ENCODE results near the gene POC1A. TPM values are rescaled to one million over a fixed set of nuclear protein-coding genes. Genes with fewer than 3 reads are reported as not detected.
"Not testable (repeated sequence)": the region's sequence is repeated elsewhere in the genome, so short reads cannot be mapped to it uniquely, and the experiment has no call there.

Gene POC1A
- total and polyA plus RNA-seq, 2 donors (not counting 3 experiments of a cell fraction or from before 2014, with no cell fraction given), result 14.8 to 19.4 TPM

DNA sequence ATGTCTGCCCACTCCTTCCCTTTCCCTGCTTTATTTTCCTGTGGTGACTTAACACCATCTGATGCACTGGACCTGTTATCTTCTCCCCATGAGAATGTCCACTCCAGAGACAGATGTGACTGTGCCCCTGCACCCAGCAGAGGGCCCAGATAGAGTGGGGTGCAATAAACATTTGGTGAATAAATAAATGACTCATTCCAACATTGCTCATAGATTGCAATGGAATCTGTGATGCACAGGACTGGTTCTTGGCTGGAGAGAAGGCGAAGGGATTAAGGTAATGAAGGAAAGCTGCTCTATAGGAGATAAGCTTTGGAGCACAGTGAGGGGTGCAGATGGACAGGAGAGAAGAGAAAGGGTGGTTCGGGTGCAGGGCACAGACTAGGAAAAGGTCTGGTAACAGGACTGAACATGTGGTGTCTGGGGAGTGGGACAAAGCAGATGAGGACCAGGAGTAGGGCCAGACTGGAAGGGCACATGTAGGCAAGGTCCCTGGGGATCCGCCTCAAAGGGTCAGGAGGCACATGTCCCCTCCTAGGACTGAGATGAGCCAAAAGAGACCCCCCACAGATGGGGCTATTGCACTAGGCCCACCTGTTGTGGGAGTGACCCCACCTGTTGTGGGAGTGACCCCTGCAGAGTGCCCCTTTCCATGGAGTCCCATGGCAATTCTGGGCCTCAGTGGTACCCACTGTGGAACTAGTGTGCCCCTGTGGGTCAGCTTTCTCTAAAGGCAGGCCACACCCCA is 17.5 kb upstream of the POC1A start:
- no peaks in the 10 kb centered on the region for H3K27me3 ChIP-seq (ENCODE audit: control insufficient read depth in 2 of 2, insufficient read depth in 2 of 2, low read length in 2 of 2)
- H3K79me2 ChIP-seq (ENCODE audit: control insufficient read depth, insufficient read depth, low read length), result no peaks in the 10 kb centered on the region
- H4K20me1 ChIP-seq (replicated peaks; ENCODE audit: control insufficient read depth, extremely low read depth, insufficient read depth, low read length), result no peaks in the 10 kb centered on the region
- no peaks in the 10 kb centered on the region for H3K36me3 ChIP-seq (ENCODE audit: control insufficient read depth in 2 of 2, extremely low read depth in 1 of 2, insufficient read depth in 2 of 2, low read length in 2 of 2)
- FAIRE-seq (no peak), DNase-seq (ENCODE audit: low read depth, low spot score) (no peak)
- H3K4me2 ChIP-seq (ENCODE audit: insufficient read depth, low read length), result no peak overlapping the region
- H3K9ac ChIP-seq (replicated peaks; ENCODE audit: extremely low read depth, insufficient read depth, low read length), result no peak overlapping the region
- H3K9me3 ChIP-seq (replicated peaks; ENCODE audit: control insufficient read depth, insufficient read depth, low read length), result no peaks in the 10 kb centered on the region
- H3K4me3 ChIP-seq (replicated peaks in 1 of 3; ENCODE audit: insufficient read depth in 1 of 3, low read depth in 1 of 3, low read length in 3 of 3), result no peak overlapping the region
- TF ChIP-seq, protein P1, sequence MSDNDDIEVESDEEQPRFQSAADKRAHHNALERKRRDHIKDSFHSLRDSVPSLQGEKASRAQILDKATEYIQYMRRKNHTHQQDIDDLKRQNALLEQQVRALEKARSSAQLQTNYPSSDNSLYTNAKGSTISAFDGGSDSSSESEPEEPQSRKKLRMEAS (IDR thresholded peaks at IDR 0.05; ENCODE audit: insufficient read depth, insufficient read length), result no peak
- TF ChIP-seq GATA2 (IDR thresholded peaks at IDR 0.05; ENCODE audit: insufficient read depth, insufficient read length, low read depth, low read length) (no peak), JUN (IDR thresholded peaks at IDR 0.05; ENCODE audit: borderline replicate concordance, insufficient read depth, insufficient read length, low read depth) (no peak), POLR2A (IDR thresholded peaks at IDR 0.05; ENCODE audit: low read depth, low read length) (no peak), FOS (IDR thresholded peaks at IDR 0.05; ENCODE audit: borderline replicate concordance, insufficient read depth, low read length) (no peak), MYC (IDR thresholded peaks at IDR 0.05; ENCODE audit: low read depth, low read length) (no peak), EZH2 (IDR thresholded peaks at IDR 0.05; ENCODE audit: borderline replicate concordance, low read depth, low read length, severe bottlenecking) (no peak), POLR2AphosphoS5 (IDR thresholded peaks at IDR 0.05; ENCODE audit: insufficient read depth, low read depth, low read length) (no peak)
- TF ChIP-seq, protein P2, sequence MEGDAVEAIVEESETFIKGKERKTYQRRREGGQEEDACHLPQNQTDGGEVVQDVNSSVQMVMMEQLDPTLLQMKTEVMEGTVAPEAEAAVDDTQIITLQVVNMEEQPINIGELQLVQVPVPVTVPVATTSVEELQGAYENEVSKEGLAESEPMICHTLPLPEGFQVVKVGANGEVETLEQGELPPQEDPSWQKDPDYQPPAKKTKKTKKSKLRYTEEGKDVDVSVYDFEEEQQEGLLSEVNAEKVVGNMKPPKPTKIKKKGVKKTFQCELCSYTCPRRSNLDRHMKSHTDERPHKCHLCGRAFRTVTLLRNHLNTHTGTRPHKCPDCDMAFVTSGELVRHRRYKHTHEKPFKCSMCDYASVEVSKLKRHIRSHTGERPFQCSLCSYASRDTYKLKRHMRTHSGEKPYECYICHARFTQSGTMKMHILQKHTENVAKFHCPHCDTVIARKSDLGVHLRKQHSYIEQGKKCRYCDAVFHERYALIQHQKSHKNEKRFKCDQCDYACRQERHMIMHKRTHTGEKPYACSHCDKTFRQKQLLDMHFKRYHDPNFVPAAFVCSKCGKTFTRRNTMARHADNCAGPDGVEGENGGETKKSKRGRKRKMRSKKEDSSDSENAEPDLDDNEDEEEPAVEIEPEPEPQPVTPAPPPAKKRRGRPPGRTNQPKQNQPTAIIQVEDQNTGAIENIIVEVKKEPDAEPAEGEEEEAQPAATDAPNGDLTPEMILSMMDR (IDR thresholded peaks at IDR 0.05; ENCODE audit: extremely low read depth in 1 of 2, insufficient read depth in 1 of 2, low read depth in 1 of 2, low read length in 2 of 2), result no peak
- no peak overlapping the region for H3K27ac ChIP-seq (ENCODE audit: insufficient read depth, low read depth, low read length)
- dilution Hi-C loops (cut with MboI; ENCODE audit: extremely low pct_ligation_motif_present, low sequenced_read_pairs), result no loop called here
- no peak overlapping the region for H2AFZ ChIP-seq (ENCODE audit: low read depth, low read length)
- no TSS peak for BruUV-seq (replicated peaks)
- ChIA-PET CTCF (interaction anchor here (1.7 to 2.7 kb wide), 2 partner anchors 10 to 49 kb away, joined by 5 to 11 read pairs; no protein-coding TSS in a partner anchor), POLR2A (no interaction called here)
- no peaks in the 10 kb centered on the region for H3K4me1 ChIP-seq (ENCODE audit: control insufficient read depth, extremely low read depth, insufficient read depth, low read length)
- intact Hi-C loops (cut with micrococcal nuclease), result no loop called here
- H3K9me1 ChIP-seq (replicated peaks; ENCODE audit: control insufficient read depth, extremely low read depth, insufficient read depth, low read length), result no peaks in the 10 kb centered on the region

DNA sequence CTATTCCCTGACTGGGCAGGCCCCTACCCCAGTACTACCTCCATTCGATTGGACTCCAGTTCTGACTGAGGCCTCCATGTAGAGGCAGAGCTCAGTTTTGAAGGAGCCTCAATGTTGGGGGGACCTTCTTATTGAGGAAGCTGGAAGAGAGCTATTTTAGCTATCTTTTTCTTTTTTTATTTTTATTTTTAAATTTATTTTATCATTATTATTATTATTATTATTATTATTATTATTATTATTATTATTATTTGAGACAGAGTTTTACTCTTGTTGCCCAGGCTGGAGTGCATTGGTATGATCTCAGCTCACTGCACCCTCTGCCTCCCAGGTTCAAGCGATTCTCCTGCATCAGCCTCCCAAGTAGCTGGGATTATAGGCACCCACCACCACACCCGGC is 16.0 kb upstream of the POC1A start:
- intact Hi-C loops (cut with micrococcal nuclease); H3K27me3 ChIP-seq (ENCODE audit: control insufficient read depth in 2 of 2, insufficient read depth in 2 of 2, low read length in 2 of 2); H3K4me1 ChIP-seq (ENCODE audit: control insufficient read depth, extremely low read depth, insufficient read depth, low read length); H2AFZ ChIP-seq (ENCODE audit: low read depth, low read length); BruUV-seq (replicated peaks); H3K9me3 ChIP-seq (replicated peaks; ENCODE audit: control insufficient read depth, insufficient read depth, low read length); H3K4me3 ChIP-seq (replicated peaks in 1 of 3; ENCODE audit: insufficient read depth in 1 of 3, low read depth in 1 of 3, low read length in 3 of 3); H4K20me1 ChIP-seq (replicated peaks; ENCODE audit: control insufficient read depth, extremely low read depth, insufficient read depth, low read length); H3K9ac ChIP-seq (replicated peaks; ENCODE audit: extremely low read depth, insufficient read depth, low read length); H3K79me2 ChIP-seq (ENCODE audit: control insufficient read depth, insufficient read depth, low read length); POLR2A ChIA-PET; dilution Hi-C loops (cut with MboI; ENCODE audit: extremely low pct_ligation_motif_present, low sequenced_read_pairs); H3K27ac ChIP-seq (ENCODE audit: insufficient read depth, low read depth, low read length); FAIRE-seq; H3K9me1 ChIP-seq (replicated peaks; ENCODE audit: control insufficient read depth, extremely low read depth, insufficient read depth, low read length); H3K36me3 ChIP-seq (ENCODE audit: control insufficient read depth in 2 of 2, extremely low read depth in 1 of 2, insufficient read depth in 2 of 2, low read length in 2 of 2); DNase-seq (ENCODE audit: low read depth, low spot score); H3K4me2 ChIP-seq (ENCODE audit: insufficient read depth, low read length): not testable (repeated sequence)
- CTCF ChIA-PET, result interaction anchor here (1.0 to 2.7 kb wide), 3 partner anchors 9 to 47 kb away, joined by 3 to 11 read pairs (median 3); no protein-coding TSS in a partner anchor

Data from endothelial cell of umbilical vein (primary cell).